ENCODE measurements around the gene DPP8.

DPP8 gene

DNA sequence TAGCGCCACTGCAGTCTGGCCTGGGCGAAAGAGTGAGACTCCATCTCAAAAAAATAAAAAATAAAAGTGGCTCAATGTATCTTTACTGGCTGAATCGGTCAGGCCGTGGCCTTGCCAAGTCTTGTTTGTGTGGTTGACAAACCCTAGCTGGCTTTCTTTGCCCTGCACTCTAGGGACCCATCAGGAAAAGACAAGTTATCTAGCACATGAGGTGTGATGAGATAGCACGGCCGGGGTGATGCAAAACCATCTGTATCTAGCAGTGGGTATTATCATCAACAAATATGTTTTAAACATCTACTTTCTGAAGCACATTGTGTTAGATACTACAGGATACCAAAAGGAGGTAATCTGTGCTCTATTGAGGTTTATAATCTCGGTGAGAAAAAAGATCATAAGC lies 3.9 kb upstream of the DPP8 start:
- H3K27me3 ChIP-seq (replicated peaks; ENCODE audit: control insufficient read depth, insufficient read depth, low read length): no peaks in the 10 kb centered on the region
- TF ChIP-seq, protein P1, sequence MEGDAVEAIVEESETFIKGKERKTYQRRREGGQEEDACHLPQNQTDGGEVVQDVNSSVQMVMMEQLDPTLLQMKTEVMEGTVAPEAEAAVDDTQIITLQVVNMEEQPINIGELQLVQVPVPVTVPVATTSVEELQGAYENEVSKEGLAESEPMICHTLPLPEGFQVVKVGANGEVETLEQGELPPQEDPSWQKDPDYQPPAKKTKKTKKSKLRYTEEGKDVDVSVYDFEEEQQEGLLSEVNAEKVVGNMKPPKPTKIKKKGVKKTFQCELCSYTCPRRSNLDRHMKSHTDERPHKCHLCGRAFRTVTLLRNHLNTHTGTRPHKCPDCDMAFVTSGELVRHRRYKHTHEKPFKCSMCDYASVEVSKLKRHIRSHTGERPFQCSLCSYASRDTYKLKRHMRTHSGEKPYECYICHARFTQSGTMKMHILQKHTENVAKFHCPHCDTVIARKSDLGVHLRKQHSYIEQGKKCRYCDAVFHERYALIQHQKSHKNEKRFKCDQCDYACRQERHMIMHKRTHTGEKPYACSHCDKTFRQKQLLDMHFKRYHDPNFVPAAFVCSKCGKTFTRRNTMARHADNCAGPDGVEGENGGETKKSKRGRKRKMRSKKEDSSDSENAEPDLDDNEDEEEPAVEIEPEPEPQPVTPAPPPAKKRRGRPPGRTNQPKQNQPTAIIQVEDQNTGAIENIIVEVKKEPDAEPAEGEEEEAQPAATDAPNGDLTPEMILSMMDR (IDR thresholded peaks at IDR 0.05; ENCODE audit: insufficient read depth, low read length, poor library complexity, severe bottlenecking): no peak
- no peak overlapping the region for H3K4me3 ChIP-seq (replicated peaks; ENCODE audit: low read depth, low read length)
- no peak for DNase-seq (ENCODE audit: extremely low read depth, insufficient read length)
- no peaks in the 10 kb centered on the region for H3K36me3 ChIP-seq (ENCODE audit: control insufficient read depth, insufficient read depth, low read length)

- DNase-seq (ENCODE audit: extremely low read depth, insufficient read length): no peak
- no peak overlapping the region for H3K4me3 ChIP-seq (replicated peaks; ENCODE audit: low read depth, low read length)
- H3K27me3 ChIP-seq (replicated peaks; ENCODE audit: control insufficient read depth, insufficient read depth, low read length): no peaks in the 10 kb centered on the region
- no peaks in the 10 kb centered on the region; the same call in 1 of the 2 replicates for H3K36me3 ChIP-seq (ENCODE audit: control insufficient read depth, insufficient read depth, low read length)
- TF ChIP-seq, protein P1 (IDR thresholded peaks at IDR 0.05; ENCODE audit: insufficient read depth, low read length, poor library complexity, severe bottlenecking): no peak
Measured at GRCh38 chr15:65518633-65519285, 1.3 kb upstream of the DPP8 start.

- Histone ChIP-seq H3K4me3 (replicated peaks; ENCODE audit: low read depth, low read length) (peak overlapping the region; percentile 86), H3K36me3 (ENCODE audit: control insufficient read depth, insufficient read depth, low read length) (no peaks in the 10 kb centered on the region; the same call in 1 of the 2 replicates), H3K27me3 (replicated peaks; ENCODE audit: control insufficient read depth, insufficient read depth, low read length) (no peaks in the 10 kb centered on the region)
- TF ChIP-seq, protein P1 (IDR thresholded peaks at IDR 0.05; ENCODE audit: insufficient read depth, low read length, poor library complexity, severe bottlenecking): no peak
- DNase-seq (ENCODE audit: extremely low read depth, insufficient read length): no peak
Measured at GRCh38 chr15:65517866-65518207, 348 bp upstream of the DPP8 start.

DNA sequence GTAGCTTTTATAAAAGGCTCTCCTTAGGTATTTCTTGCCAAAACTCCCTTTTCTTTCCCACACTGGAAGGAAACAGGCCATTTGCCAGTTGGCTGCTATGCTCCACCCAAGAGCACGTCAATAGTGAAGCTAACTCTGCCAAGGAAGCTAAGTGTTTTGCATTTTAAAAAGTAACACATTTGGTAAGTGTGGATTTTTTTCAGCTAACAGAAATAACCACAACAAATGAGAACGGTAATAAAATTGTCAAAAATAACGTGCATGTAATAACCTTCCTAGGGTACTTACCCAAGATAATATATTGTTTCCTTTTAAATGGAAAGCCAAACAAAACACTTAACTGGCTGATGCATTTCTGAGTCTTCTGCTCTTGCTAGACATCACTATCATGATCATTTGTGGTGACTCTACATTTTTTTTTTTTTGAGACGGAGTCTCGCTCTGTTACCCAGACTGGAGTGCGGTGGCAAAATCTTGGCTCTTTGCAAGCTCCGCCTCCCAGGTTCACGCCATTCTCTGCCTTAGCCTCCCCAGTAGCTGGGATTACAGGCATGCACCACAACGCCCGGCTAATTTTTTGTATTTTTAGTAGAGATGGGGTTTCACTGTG lies 4.6 kb downstream of the DPP8 start:
- H3K36me3 ChIP-seq (ENCODE audit: control insufficient read depth, insufficient read depth, low read length): peaks cover 8% of the 10 kb centered on the region
- no peak for DNase-seq (ENCODE audit: extremely low read depth, insufficient read length)
- H3K4me3 ChIP-seq (replicated peaks; ENCODE audit: low read depth, low read length): no peak overlapping the region
- H3K27me3 ChIP-seq (replicated peaks; ENCODE audit: control insufficient read depth, insufficient read depth, low read length): no peaks in the 10 kb centered on the region
- TF ChIP-seq, protein P1 (IDR thresholded peaks at IDR 0.05; ENCODE audit: insufficient read depth, low read length, poor library complexity, severe bottlenecking): no peak

- Histone ChIP-seq H3K27me3 (replicated peaks; ENCODE audit: control insufficient read depth, insufficient read depth, low read length) (no peaks in the 10 kb centered on the region), H3K36me3 (ENCODE audit: control insufficient read depth, insufficient read depth, low read length) (peaks cover 8% of the 10 kb centered on the region), H3K4me3 (replicated peaks; ENCODE audit: low read depth, low read length) (no peak overlapping the region)
- no peak for DNase-seq (ENCODE audit: extremely low read depth, insufficient read length)
- TF ChIP-seq, protein P1 (IDR thresholded peaks at IDR 0.05; ENCODE audit: insufficient read depth, low read length, poor library complexity, severe bottlenecking): no peak
Measured at GRCh38 chr15:65512189-65512588, 5.3 kb downstream of the DPP8 start.

Measured in GM06990 (cell line).